Fibroblast of mammary gland (primary cell): ENCODE results near the gene SUPT3H.
A peak's percentile ranks its signal among the peaks of the same experiment; 100 is the strongest.

Experiments used
- DNase-seq: peaks from one replicate; pipeline ENCODE4 v3.0.0-alpha.2; 2010; ENCODE audit warnings: low read depth
- H3K4me3 ChIP-seq: 2 replicates; pipeline ENCODE4 v1.5.1; 2011; ENCODE audit warnings: low read depth, mild to moderate bottlenecking, low read length, moderate library complexity; ENCODE audit not compliant: control insufficient read depth
- TF ChIP-seq, protein P1 (sequence below): conservative IDR thresholded peaks from 2 replicates; pipeline ENCODE4 v1.5.1; 2011; ENCODE audit warnings: low read depth, low read length, inconsistent platforms; ENCODE audit not compliant: control insufficient read depth, insufficient read depth

The SUPT3H gene

DNA sequence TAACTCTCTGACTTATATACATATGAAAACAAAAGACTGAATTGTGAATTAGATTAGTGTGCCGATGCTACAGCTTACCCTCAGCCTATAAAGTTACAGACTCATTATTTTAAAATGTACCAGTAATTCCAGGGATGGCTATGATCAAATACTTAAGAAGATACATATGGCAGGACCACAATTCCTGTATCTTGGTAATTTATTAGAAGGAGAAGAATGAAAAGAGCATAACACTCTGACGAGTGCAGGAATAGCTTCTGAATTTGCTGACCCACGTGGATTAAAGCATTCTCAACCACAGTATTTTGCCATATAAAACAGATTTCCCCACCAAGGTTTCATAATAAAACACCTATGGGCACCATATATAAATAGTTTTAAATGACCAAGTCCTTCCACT is 418.1 kb downstream of the SUPT3H start:
- DNase-seq: no peak
- no peak overlapping the region for H3K4me3 ChIP-seq
- TF ChIP-seq, protein P1, sequence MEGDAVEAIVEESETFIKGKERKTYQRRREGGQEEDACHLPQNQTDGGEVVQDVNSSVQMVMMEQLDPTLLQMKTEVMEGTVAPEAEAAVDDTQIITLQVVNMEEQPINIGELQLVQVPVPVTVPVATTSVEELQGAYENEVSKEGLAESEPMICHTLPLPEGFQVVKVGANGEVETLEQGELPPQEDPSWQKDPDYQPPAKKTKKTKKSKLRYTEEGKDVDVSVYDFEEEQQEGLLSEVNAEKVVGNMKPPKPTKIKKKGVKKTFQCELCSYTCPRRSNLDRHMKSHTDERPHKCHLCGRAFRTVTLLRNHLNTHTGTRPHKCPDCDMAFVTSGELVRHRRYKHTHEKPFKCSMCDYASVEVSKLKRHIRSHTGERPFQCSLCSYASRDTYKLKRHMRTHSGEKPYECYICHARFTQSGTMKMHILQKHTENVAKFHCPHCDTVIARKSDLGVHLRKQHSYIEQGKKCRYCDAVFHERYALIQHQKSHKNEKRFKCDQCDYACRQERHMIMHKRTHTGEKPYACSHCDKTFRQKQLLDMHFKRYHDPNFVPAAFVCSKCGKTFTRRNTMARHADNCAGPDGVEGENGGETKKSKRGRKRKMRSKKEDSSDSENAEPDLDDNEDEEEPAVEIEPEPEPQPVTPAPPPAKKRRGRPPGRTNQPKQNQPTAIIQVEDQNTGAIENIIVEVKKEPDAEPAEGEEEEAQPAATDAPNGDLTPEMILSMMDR: no peak

DNA sequence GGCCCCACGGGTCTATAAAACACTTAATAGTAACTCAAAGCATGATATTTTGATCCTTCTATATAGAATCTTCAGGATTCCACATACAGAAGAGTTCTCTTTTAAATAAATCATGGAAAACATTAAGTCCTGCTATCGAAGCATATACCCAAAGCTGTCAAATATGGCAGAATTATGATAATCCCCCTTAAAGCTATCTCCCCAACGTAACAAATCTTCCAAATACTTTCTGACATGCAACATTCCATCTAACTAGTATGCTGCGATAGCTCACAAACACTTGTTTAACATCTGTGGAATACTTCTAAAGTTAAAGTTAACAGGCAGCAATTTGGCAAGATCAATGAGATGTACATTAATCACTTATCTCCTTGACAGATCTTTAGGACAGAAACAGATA is 420.6 kb downstream of the SUPT3H start:
- no peak for DNase-seq
- no peak overlapping the region for H3K4me3 ChIP-seq
- TF ChIP-seq, protein P1: no peak

DNA sequence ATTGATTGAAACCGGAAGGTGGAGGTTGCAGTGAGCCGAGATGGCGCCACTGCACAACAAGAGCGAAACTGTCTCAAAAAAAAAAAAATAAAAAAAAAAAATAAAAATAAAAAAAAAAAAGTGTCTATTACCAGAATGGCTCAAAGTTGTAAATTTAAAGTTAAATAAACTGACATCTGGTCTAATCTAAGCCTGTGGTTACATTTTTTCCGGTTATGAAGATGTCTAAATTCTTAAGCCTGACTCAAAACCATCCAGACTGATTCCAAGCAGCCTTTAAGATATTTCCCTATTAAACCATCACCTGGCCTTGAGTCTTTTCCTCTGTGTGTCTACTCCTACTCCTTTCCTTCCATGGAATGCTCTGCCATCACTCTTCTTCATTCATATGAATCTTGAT is 421.3 kb downstream of the SUPT3H start:
- TF ChIP-seq, protein P1: no peak
- no peak overlapping the region for H3K4me3 ChIP-seq
- peak; percentile 18 for DNase-seq

DNA sequence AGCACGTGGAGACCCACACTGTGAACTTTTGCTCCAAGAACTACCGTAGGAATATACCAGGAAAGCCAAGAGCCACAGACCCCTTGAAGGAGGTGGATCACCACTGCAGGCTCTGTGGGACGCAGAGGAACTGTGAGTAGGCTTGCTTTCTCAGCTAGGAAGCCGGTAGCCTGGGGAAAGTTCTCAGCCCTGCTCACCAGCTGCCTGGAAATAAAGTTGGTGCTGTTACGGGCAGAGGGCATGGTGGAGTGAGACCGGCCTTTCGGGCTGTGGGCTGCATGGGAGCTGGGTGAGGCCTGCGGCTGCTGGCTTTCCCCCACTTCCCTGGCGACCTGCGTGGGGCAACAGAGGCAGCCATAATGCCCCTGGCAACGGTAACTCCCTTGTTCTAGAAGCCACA is 422.6 kb downstream of the SUPT3H start:
- TF ChIP-seq, protein P1: no peak
- no peak overlapping the region for H3K4me3 ChIP-seq
- no peak for DNase-seq

DNA sequence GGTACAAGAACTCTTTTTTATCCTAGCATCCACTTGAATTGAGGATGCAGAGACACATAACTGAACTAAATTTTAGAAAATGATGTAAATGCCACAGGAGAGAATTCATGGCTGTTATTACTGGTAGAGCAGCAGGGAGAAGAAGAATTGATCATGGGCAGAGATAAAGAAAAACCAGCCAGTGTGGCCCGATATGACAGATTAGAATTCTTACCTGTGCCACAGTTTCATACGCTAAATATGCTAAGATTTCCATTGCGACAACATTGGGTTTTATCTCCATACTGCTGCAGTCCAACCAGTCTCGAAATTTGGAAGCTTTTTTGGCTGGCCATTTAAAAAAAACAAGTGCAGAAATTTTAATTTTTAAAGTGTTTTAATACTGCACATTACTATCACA is 423.5 kb downstream of the SUPT3H start:
- DNase-seq: no peak
- H3K4me3 ChIP-seq: no peak overlapping the region
- TF ChIP-seq, protein P1: no peak

DNA sequence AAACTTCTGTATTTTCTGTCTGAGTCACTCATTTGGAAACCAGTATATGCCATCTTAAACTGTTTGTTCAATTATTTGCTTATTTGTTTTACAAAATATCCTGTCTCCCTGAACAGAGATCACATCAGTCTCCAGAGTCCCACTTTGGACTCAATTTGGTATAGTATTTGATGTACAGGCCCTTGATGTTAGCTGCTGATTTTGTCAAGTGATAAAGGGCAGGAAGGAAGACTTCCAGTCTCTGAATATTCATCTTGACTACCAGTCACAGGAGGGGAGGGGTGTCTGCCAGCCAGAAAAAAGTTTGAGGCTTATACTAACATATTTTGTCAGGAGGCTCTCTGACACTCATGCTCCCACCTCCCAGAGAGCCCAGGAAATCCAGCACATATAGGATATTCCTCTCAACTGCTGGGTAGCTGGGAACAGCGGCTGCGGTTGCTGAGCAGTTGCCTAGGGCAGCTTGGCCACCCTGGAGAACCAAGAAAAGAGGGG is 426.4 kb downstream of the SUPT3H start:
- H3K4me3 ChIP-seq: no peak overlapping the region
- DNase-seq: no peak
- TF ChIP-seq, protein P1: no peak
